SK-N-SH (cell line): ENCODE measurements around the gene KIF21B. TPM values are rescaled to one million over a fixed set of nuclear protein-coding genes. Genes with fewer than 3 reads are reported as not detected.
A peak's percentile ranks its signal among the peaks of the same experiment; 100 is the strongest.

ENCODE experiments used
- CTCF ChIA-PET: fragments of 300-600, 350-600 bp; formaldehyde crosslinking; extraction: SDS; loops from one replicate; lab custom pipeline; 2021; lab: Yijun Ruan, JAX
- POLR2A ChIA-PET: fragments of 350-600 bp; sonication (Branson Sonifier 250); formaldehyde crosslinking; extraction: SDS; loops from one replicate; lab custom pipeline; 2020; ENCODE audit warnings: antibody characterized with exemption, inconsistent platforms; lab: Yijun Ruan, JAX
- DNase-seq: peaks from one replicate; pipeline ENCODE4 v3.0.0; 2012
- H2AFZ ChIP-seq: fragments of 200-600 bp; sonication (generic); 2 replicates; pipeline ENCODE4 v1.8.1; 2016; ENCODE audit warnings: antibody characterized with exemption, mild to moderate bottlenecking, low read depth
- H3F3A ChIP-seq: fragments of 200-600 bp; sonication (generic); replicated peaks from 2 replicates; pipeline ENCODE3; 2016; ENCODE audit warnings: antibody characterized with exemption, mild to moderate bottlenecking; ENCODE audit not compliant: insufficient read depth
- H3K27ac ChIP-seq, 2 experiments: fragments of 200-500 bp in 1 of 2; fragments of 200-600 bp in 1 of 2; sonication (Bioruptor generic) in 1 of 2; sonication (generic), shearing (Covaris generic) in 1 of 2; 2 replicates each; pipeline versions ENCODE4 v1.5.1 to v1.6.1; 2014 to 2016; ENCODE audit warnings: low read depth in 2 of 2, inconsistent platforms in 1 of 2, low read length in 1 of 2, mild to moderate bottlenecking in 1 of 2, mixed read lengths in 1 of 2
- H3K27me3 ChIP-seq: fragments of 200-600 bp; sonication (generic), shearing (Covaris generic); 2 replicates; pipeline ENCODE4 v1.6.1; 2016; ENCODE audit warnings: mixed run types; ENCODE audit not compliant: insufficient read depth
- H3K36me3 ChIP-seq, 2 experiments: fragments of 200-500 bp in 1 of 2; fragments of 200-600 bp in 1 of 2; sonication (Bioruptor generic) in 1 of 2; sonication (generic) in 1 of 2; replicated peaks in 1 of 2; 2 replicates each; pipeline versions ENCODE3 to v1.5.1; 2014 to 2016; ENCODE audit warnings: low read length in 1 of 2, mild to moderate bottlenecking in 1 of 2; ENCODE audit not compliant: insufficient read depth in 2 of 2, control insufficient read depth in 1 of 2
- H3K4me1 ChIP-seq, 2 experiments: fragments of 200-500 bp in 1 of 2; fragments of 200-600 bp in 1 of 2; sonication (Bioruptor generic) in 1 of 2; sonication (generic), shearing (Covaris generic) in 1 of 2; 2 replicates each; pipeline versions ENCODE4 v1.5.1 to v1.6.1; 2014 to 2016; ENCODE audit warnings: low read depth in 1 of 2, low read length in 1 of 2, mixed run types in 1 of 2; ENCODE audit not compliant: insufficient read depth in 2 of 2, control insufficient read depth in 1 of 2
- H3K4me2 ChIP-seq: fragments of 200-600 bp; sonication (generic), shearing (Covaris generic); 2 replicates; pipeline ENCODE4 v1.6.1; 2017; ENCODE audit warnings: mixed run types
- H3K4me3 ChIP-seq, 2 experiments: fragments of 200-500 bp in 1 of 2; fragments of 200-600 bp in 1 of 2; sonication (Bioruptor generic) in 1 of 2; sonication (generic), shearing (Covaris generic) in 1 of 2; 2 replicates each; pipeline versions ENCODE4 v1.5.1 to v1.8.1; 2014 to 2016; ENCODE audit warnings: low read depth in 2 of 2, inconsistent platforms in 1 of 2, low read length in 1 of 2, mild to moderate bottlenecking in 1 of 2, mixed read lengths in 1 of 2, moderate library complexity in 1 of 2
- H3K79me2 ChIP-seq: fragments of 200-600 bp; sonication (generic); 2 replicates; pipeline ENCODE4 v1.8.1; 2017; ENCODE audit warnings: mild to moderate bottlenecking; ENCODE audit not compliant: insufficient read depth
- H3K9ac ChIP-seq: fragments of 200-600 bp; sonication (generic); 2 replicates; pipeline ENCODE4 v1.6.1; 2017; ENCODE audit warnings: mixed run types
- H3K9me2 ChIP-seq: fragments of 200-600 bp; sonication (generic); 2 replicates; pipeline ENCODE4 v1.6.1; 2017; ENCODE audit warnings: mixed run types
- H3K9me3 ChIP-seq: fragments of 200-600 bp; sonication (generic); 2 replicates; pipeline ENCODE4 v1.6.1; 2017; ENCODE audit warnings: mixed run types, mild to moderate bottlenecking, moderate library complexity
- H4K20me1 ChIP-seq: fragments of 200-600 bp; sonication (generic); 2 replicates; pipeline ENCODE4 v1.6.1; 2017; ENCODE audit warnings: mild to moderate bottlenecking, mixed run types; ENCODE audit not compliant: insufficient read depth
- CHD2 ChIP-seq: fragments of 150-350 bp; IDR thresholded peaks from 2 replicates; pipeline ENCODE4 v1.6.1; 2018; ENCODE audit warnings: low read length; ENCODE audit not compliant: partially characterized antibody
- CTCF ChIP-seq: fragments of 200-600 bp; sonication (generic); IDR thresholded peaks from 2 replicates; pipeline ENCODE4 v1.6.1; 2017; ENCODE audit warnings: antibody characterized with exemption, mild to moderate bottlenecking, moderate library complexity
- ELF1 ChIP-seq: IDR thresholded peaks from 2 replicates; pipeline ENCODE4 v1.4.0; 2012
- EP300 ChIP-seq, 2 experiments: IDR thresholded peaks; 2 replicates each; pipeline versions ENCODE4 v1.4.0 to v1.6.1; 2012; ENCODE audit warnings: borderline replicate concordance in 1 of 2, low read depth in 1 of 2, low read length in 1 of 2
- EZH2phosphoT487 ChIP-seq: fragments of 200-600 bp; sonication (generic); IDR thresholded peaks from 2 replicates; pipeline ENCODE4 v1.6.1; 2017; ENCODE audit warnings: low read depth, mixed run types, mild to moderate bottlenecking, antibody characterized with exemption, moderate library complexity, borderline replicate concordance
- FOXJ3 ChIP-seq: sonication (generic); formaldehyde crosslinking; IDR thresholded peaks from 2 replicates; pipeline ENCODE4 v1.5.1; 2020; ENCODE audit warnings: mild to moderate bottlenecking, missing genetic modification reagents
- FOXM1 ChIP-seq: IDR thresholded peaks from 2 replicates; pipeline ENCODE4 v1.4.0; 2012; ENCODE audit warnings: low read depth, mild to moderate bottlenecking
- GABPA ChIP-seq: IDR thresholded peaks from 2 replicates; pipeline ENCODE4 v1.4.0; 2012; ENCODE audit warnings: low read depth, mild to moderate bottlenecking
- IRF3 ChIP-seq: fragments of 150-350 bp; IDR thresholded peaks from 2 replicates; pipeline ENCODE4 v1.6.1; 2016; ENCODE audit warnings: mild to moderate bottlenecking, low read depth, low read length
- JUND ChIP-seq: IDR thresholded peaks from 2 replicates; pipeline ENCODE4 v1.4.0; 2012
- MAX ChIP-seq: IDR thresholded peaks from 2 replicates; pipeline ENCODE4 v1.4.0; 2012; ENCODE audit warnings: low read depth
- MXI1 ChIP-seq: IDR thresholded peaks from 2 replicates; pipeline ENCODE4 v1.6.1; 2012; ENCODE audit warnings: mild to moderate bottlenecking, low read depth, low read length, improper control_type of control experiment
- NFIC ChIP-seq: IDR thresholded peaks from 2 replicates; pipeline ENCODE4 v1.4.0; 2012; ENCODE audit warnings: borderline replicate concordance
- NRF1 ChIP-seq: IDR thresholded peaks from 2 replicates; pipeline ENCODE4 v1.6.1; 2012; ENCODE audit warnings: low read depth, mild to moderate bottlenecking, low read length
- PBX3 ChIP-seq: IDR thresholded peaks from 2 replicates; pipeline ENCODE4; 2012
- POLR2AphosphoS5 ChIP-seq: IDR thresholded peaks from 2 replicates; pipeline ENCODE4 v1.6.1; 2012; ENCODE audit warnings: low read depth, low read length
- RAD21 ChIP-seq: IDR thresholded peaks from 2 replicates; pipeline ENCODE4 v1.6.1; 2012; ENCODE audit warnings: mild to moderate bottlenecking, low read length
- RCOR1 ChIP-seq: fragments of 150-350 bp; IDR thresholded peaks from 2 replicates; pipeline ENCODE4 v1.6.1; 2017; ENCODE audit warnings: antibody characterized with exemption, low read length
- RFX5 ChIP-seq: IDR thresholded peaks from 2 replicates; pipeline ENCODE4 v1.6.1; 2012; ENCODE audit warnings: mild to moderate bottlenecking, improper control_type of control experiment, low read length
- RXRA ChIP-seq: IDR thresholded peaks from 2 replicates; pipeline ENCODE4 v1.4.0; 2012; ENCODE audit warnings: low read depth, mild to moderate bottlenecking, borderline replicate concordance
- SIN3A ChIP-seq: IDR thresholded peaks from 2 replicates; pipeline ENCODE4 v1.6.1; 2012; ENCODE audit warnings: low read depth, mild to moderate bottlenecking, low read length, moderate library complexity, borderline replicate concordance
- SMC3 ChIP-seq: IDR thresholded peaks from 2 replicates; pipeline ENCODE4 v1.6.1; 2012; ENCODE audit warnings: low read depth, low read length, improper control_type of control experiment
- TAF1 ChIP-seq: IDR thresholded peaks from 2 replicates; pipeline ENCODE4 v1.6.1; 2012; ENCODE audit warnings: low read depth, mild to moderate bottlenecking, low read length, moderate library complexity, borderline replicate concordance
- TCF12 ChIP-seq: IDR thresholded peaks from 2 replicates; pipeline ENCODE4 v1.4.0; 2012
- TEAD4 ChIP-seq: IDR thresholded peaks from 2 replicates; pipeline ENCODE4 v1.4.0; 2012; ENCODE audit warnings: mild to moderate bottlenecking, borderline replicate concordance; ENCODE audit not compliant: insufficient read depth
- USF1 ChIP-seq: IDR thresholded peaks from 2 replicates; pipeline ENCODE4 v1.4.0; 2012; ENCODE audit warnings: low read depth, borderline replicate concordance
- USF2 ChIP-seq: fragments of 150-350 bp; IDR thresholded peaks from 2 replicates; pipeline ENCODE4 v1.6.1; 2017; ENCODE audit warnings: antibody characterized with exemption, low read length, low read depth, borderline replicate concordance
- YY1 ChIP-seq: IDR thresholded peaks from 2 replicates; pipeline ENCODE4 v1.4.0; 2012; ENCODE audit warnings: low read depth, mild to moderate bottlenecking
- ZBTB33 ChIP-seq: IDR thresholded peaks from 2 replicates; pipeline ENCODE4 v1.4.0; 2012; ENCODE audit warnings: low read depth, borderline replicate concordance
- WGBS: methylation state at CpG from one replicate; pipeline ENCODE4 v1.1.6; 2017; ENCODE audit warnings: low lambda C conversion rate; 5-methylcytosine and 5-hydroxymethylcytosine counted together
- polyA plus RNA-seq, 3 experiments: library from polyadenylated mRNA; depleted of rRNA; stranded (reverse); fragments of >200 nt; gene quantifications; 2 replicates each; pipeline ENCODE4 v1.2.3, GENCODE V29; 2012

Gene KIF21B
- polyA plus RNA-seq, 1 of the 3 experiments (the other 2 are of a cell fraction) = 0.26 TPM

GRCh38 chr1:201011616-201012015 is 11.9 kb downstream of the KIF21B start:
- no peaks in the 10 kb centered on the region for H3K27me3 ChIP-seq
- no peaks in the 10 kb centered on the region for H3F3A ChIP-seq
- H3K36me3 ChIP-seq = no peaks in the 10 kb centered on the region
- no peak overlapping the region for H3K4me2 ChIP-seq
- WGBS = 8% methylated on average over 2 of the region's 3 CpGs
- no peak overlapping the region for H3K27ac ChIP-seq
- no peaks in the 10 kb centered on the region for H4K20me1 ChIP-seq
- no peaks in the 10 kb centered on the region for H3K79me2 ChIP-seq
- ChIA-PET POLR2A (no interaction called here), CTCF (interaction anchor here (0.6 to 4.0 kb wide), 10 partner anchors 9 to 218 kb away, joined by 3 to 16 read pairs (median 4); partner anchors contain the start of gene KIF21B)
- H3K9me3 ChIP-seq = no peaks in the 10 kb centered on the region
- H2AFZ ChIP-seq = no peak overlapping the region
- no peak overlapping the region for H3K9ac ChIP-seq
- H3K4me1 ChIP-seq = peaks cover 7 to 31% of the 10 kb centered on the region in 2 experiments; a peak in 3 of 4 replicates
- DNase-seq = peak; percentile 87
- no peaks in the 10 kb centered on the region for H3K9me2 ChIP-seq
- no peak overlapping the region for H3K4me3 ChIP-seq
- no peak for TF ChIP-seq FOXM1
- no peak for TF ChIP-seq EZH2phosphoT487
- peak; percentile 91 for TF ChIP-seq MXI1
- TF ChIP-seq TCF12 = no peak
- TF ChIP-seq YY1 = no peak
- no peak for TF ChIP-seq TAF1
- TF ChIP-seq TEAD4 = no peak
- TF ChIP-seq RFX5 = no peak
- TF ChIP-seq SIN3A = no peak
- TF ChIP-seq USF2 = no peak
- TF ChIP-seq NFIC = no peak
- no peak for TF ChIP-seq RXRA
- TF ChIP-seq POLR2AphosphoS5 = no peak
- peak; percentile 72 for TF ChIP-seq CHD2
- TF ChIP-seq EP300 (IDR thresholded peaks at IDR 0.05; ENCODE audit: borderline replicate concordance in 1 of 2, low read depth in 1 of 2, low read length in 1 of 2) = peak in 1 of 2 experiments; percentile 75; a peak in 2 of 4 replicates
- TF ChIP-seq IRF3 = no peak
- TF ChIP-seq MAX = no peak
- TF ChIP-seq RCOR1 = peak; percentile 97
- no peak for TF ChIP-seq NRF1
- TF ChIP-seq SMC3 = no peak
- TF ChIP-seq GABPA = no peak
- no peak for TF ChIP-seq PBX3
- TF ChIP-seq JUND = no peak
- no peak for TF ChIP-seq USF1
- no peak for TF ChIP-seq ZBTB33
- no peak for TF ChIP-seq ELF1
- no peak for TF ChIP-seq CTCF
- TF ChIP-seq FOXJ3 (CRISPR knock-in tag) = no peak; the same call in 1 of the 2 replicates
- TF ChIP-seq RAD21 = no peak
